Neural crest cell (in vitro differentiated cells): ENCODE data around the gene DYSF. TPM values are rescaled to one million over a fixed set of nuclear protein-coding genes. Genes with fewer than 3 reads are reported as not detected.

Experiments
- DNase-seq: peaks from one replicate; pipeline ENCODE4 v3.0.0; 2021; ENCODE audit warnings: low read depth, mixed read lengths, low spot score
- H3K27ac Mint-ChIP-seq: one replicate; pipeline ENCODE4 v1.8.0; 2021; ENCODE audit warnings: mild to moderate bottlenecking, mixed read lengths; ENCODE audit not compliant: unreplicated experiment
- H3K27me3 Mint-ChIP-seq: 2 replicates; pipeline ENCODE4 v1.8.0; 2021; ENCODE audit warnings: low read depth, mild to moderate bottlenecking, mixed read lengths
- H3K36me3 Mint-ChIP-seq: 2 replicates; pipeline ENCODE4 v1.8.0; 2021; ENCODE audit warnings: low read depth, mild to moderate bottlenecking, mixed read lengths
- H3K4me1 Mint-ChIP-seq: 2 replicates; pipeline ENCODE4 v1.8.0; 2021; ENCODE audit warnings: mixed read lengths
- H3K4me3 Mint-ChIP-seq: one replicate; pipeline ENCODE4 v1.8.0; 2021; ENCODE audit warnings: mild to moderate bottlenecking, mixed read lengths
- H3K9me3 Mint-ChIP-seq: 2 replicates; pipeline ENCODE4 v1.8.0; 2021; ENCODE audit warnings: mixed read lengths
- CTCF ChIP-seq: fragments of 200-600 bp; sonication (generic); conservative IDR thresholded peaks from 2 replicates; pipeline ENCODE4 v1.5.0; 2021; ENCODE audit warnings: antibody characterized with exemption, mild to moderate bottlenecking
- total RNA-seq: library from RNA; stranded (reverse); gene quantifications from 2 replicates; pipeline ENCODE4 v1.2.1, GENCODE V29; 2021

The DYSF gene
- total RNA-seq, 1 donor from 2014 or later: 2.2 TPM

GRCh38 chr2:71713581-71714580 lies 260.5 kb downstream of the DYSF start:
- H3K36me3 Mint-ChIP-seq: no peaks in the 10 kb centered on the region
- H3K9me3 Mint-ChIP-seq: no peaks in the 10 kb centered on the region
- H3K4me3 Mint-ChIP-seq: no peak overlapping the region
- no peak for DNase-seq
- no peaks in the 10 kb centered on the region for H3K4me1 Mint-ChIP-seq
- no peak for TF ChIP-seq CTCF
- H3K27ac Mint-ChIP-seq: no peak overlapping the region
- H3K27me3 Mint-ChIP-seq: no peaks in the 10 kb centered on the region

GRCh38 chr2:71714601-71715240 lies 261.4 kb downstream of the DYSF start:
- TF ChIP-seq CTCF: no peak
- Mint-ChIP-seq H3K27me3 (no peaks in the 10 kb centered on the region), H3K4me3 (no peak overlapping the region), H3K27ac (no peak overlapping the region), H3K9me3 (no peaks in the 10 kb centered on the region), H3K4me1 (peaks cover 6% of the 10 kb centered on the region), H3K36me3 (no peaks in the 10 kb centered on the region)
- no peak for DNase-seq

GRCh38 chr2:71715241-71715750 lies 261.9 kb downstream of the DYSF start:
- no peaks in the 10 kb centered on the region for H3K9me3 Mint-ChIP-seq
- no peak overlapping the region for H3K4me3 Mint-ChIP-seq
- H3K4me1 Mint-ChIP-seq: peaks cover 9% of the 10 kb centered on the region
- no peaks in the 10 kb centered on the region for H3K27me3 Mint-ChIP-seq
- H3K36me3 Mint-ChIP-seq: no peaks in the 10 kb centered on the region
- DNase-seq: no peak
- no peak for TF ChIP-seq CTCF
- no peak overlapping the region for H3K27ac Mint-ChIP-seq

- Mint-ChIP-seq H3K27ac (no peak overlapping the region), H3K9me3 (no peaks in the 10 kb centered on the region), H3K27me3 (no peaks in the 10 kb centered on the region), H3K36me3 (no peaks in the 10 kb centered on the region), H3K4me3 (no peak overlapping the region), H3K4me1 (peaks cover 18% of the 10 kb centered on the region)
- no peak for TF ChIP-seq CTCF
- DNase-seq: no peak
Measured at GRCh38 chr2:71715951-71716696, 262.8 kb downstream of the DYSF start.
